IPS-20b (cell line): ENCODE data around the gene NIT1.

Experiments used
- H3K27ac ChIP-seq: one replicate; pipeline ENCODE4 v1.5.1; 2013; ENCODE audit warnings: low read length
- H3K27me3 ChIP-seq: 2 replicates; pipeline ENCODE4 v1.6.1; 2013; ENCODE audit warnings: mild to moderate bottlenecking, low read length, inconsistent platforms; ENCODE audit not compliant: insufficient read depth
- H3K36me3 ChIP-seq: 2 replicates; pipeline ENCODE4 v1.6.1; 2013; ENCODE audit warnings: low read depth, mild to moderate bottlenecking, inconsistent platforms, low read length, moderate library complexity; ENCODE audit not compliant: insufficient read depth
- H3K4me1 ChIP-seq: 2 replicates; pipeline ENCODE4 v1.6.1; 2013; ENCODE audit warnings: mild to moderate bottlenecking, control low read depth, inconsistent platforms, low read length, moderate library complexity; ENCODE audit not compliant: insufficient read depth
- H3K4me3 ChIP-seq: 2 replicates; pipeline ENCODE4 v1.5.1; 2013; ENCODE audit warnings: mild to moderate bottlenecking, low read length, inconsistent platforms
- H3K9ac ChIP-seq: 2 replicates; pipeline ENCODE4 v1.6.1; 2013; ENCODE audit warnings: low read depth, mild to moderate bottlenecking, inconsistent platforms, low read length, moderate library complexity
- H3K9me3 ChIP-seq: 2 replicates; pipeline ENCODE4 v1.6.1; 2013; ENCODE audit warnings: mild to moderate bottlenecking, low read depth, low read length, inconsistent platforms; ENCODE audit not compliant: insufficient read depth

NIT1 gene

GRCh38 chr1:161088587-161089110, 29.3 kb upstream of the NIT1 start:
- no peaks in the 10 kb centered on the region; the same call in 1 of the 2 replicates for H3K27me3 ChIP-seq
- H3K9ac ChIP-seq = no peak overlapping the region
- no peaks in the 10 kb centered on the region for H3K9me3 ChIP-seq
- H3K36me3 ChIP-seq = no peaks in the 10 kb centered on the region
- H3K4me3 ChIP-seq = no peak overlapping the region
- no peak overlapping the region for H3K27ac ChIP-seq
- H3K4me1 ChIP-seq = no peaks in the 10 kb centered on the region

DNA sequence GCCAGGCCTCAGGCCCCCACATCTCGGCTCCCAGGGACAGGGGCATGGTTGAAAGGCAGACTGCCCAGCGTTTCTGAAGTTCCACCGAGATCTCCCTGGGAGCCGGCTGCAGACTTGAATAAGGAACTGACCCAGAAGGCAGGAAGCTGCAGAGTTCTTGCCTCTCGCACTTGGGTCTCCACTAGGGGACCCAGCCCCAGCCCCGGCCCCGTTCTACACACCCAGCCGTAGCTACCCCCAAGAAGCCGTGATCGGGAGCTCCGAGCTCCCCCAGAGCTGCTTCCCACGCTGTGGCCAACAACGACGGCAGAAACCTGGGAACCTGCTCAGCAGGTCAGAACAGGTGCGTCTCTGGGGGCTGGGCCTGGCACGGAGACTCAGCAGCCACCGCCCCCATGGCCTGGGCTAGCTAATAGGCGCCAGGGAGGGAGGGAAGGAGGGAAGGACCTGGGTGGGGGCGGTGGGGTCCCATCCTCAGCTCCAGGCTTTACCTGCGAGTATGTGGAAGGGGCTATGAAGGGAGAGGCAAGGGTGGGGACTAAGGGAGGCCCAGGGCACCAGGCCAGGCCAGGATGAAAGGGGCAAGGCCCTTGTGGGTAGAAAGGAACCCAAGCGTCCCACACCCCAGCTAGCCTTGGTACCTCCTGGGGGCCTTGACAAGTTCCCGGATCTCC, 28.5 kb upstream of the NIT1 start, which contains the start of gene NECTIN4:
TSS of gene NECTIN4 (minus strand) at position 308 of the 674 bp plus-strand sequence. CDS start at position 46, 262 bp downstream.
- H3K27me3 ChIP-seq = no peaks in the 10 kb centered on the region; the same call in 1 of the 2 replicates
- no peaks in the 10 kb centered on the region for H3K9me3 ChIP-seq
- no peak within 1 kb of the TSS for H3K4me3 ChIP-seq
- H3K9ac ChIP-seq = no peak within 1 kb of the TSS
- H3K27ac ChIP-seq = no peak within 1 kb of the TSS
- no peaks in the 10 kb centered on the region for H3K36me3 ChIP-seq
- H3K4me1 ChIP-seq = no peaks in the 10 kb centered on the region

DNA sequence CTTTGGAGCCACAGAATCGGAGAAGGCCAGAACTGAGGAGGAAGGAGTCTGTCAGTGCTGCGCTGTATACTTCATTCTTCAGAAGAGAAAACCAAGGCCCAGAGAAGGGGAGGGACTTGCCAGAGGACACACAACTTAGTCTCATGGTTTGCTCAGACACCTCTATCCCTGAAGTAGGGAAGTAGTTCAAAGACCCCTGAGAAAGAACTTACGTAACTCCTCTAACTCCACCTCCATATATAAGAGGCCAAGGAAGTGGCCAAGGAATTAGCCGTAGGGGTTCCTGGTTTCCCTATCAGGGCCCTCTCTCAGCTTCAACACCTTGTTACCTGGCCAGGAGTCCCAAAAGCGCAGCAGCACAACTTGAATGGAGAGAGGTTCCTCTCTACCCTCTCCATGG, 28.0 kb upstream of the NIT1 start:
- H3K4me1 ChIP-seq = no peaks in the 10 kb centered on the region
- no peak overlapping the region for H3K27ac ChIP-seq
- no peak overlapping the region for H3K4me3 ChIP-seq

GRCh38 chr1:161090617-161091016, 27.3 kb upstream of the NIT1 start:
- Histone ChIP-seq H3K36me3 (no peaks in the 10 kb centered on the region), H3K27ac (no peak overlapping the region), H3K27me3 (peaks cover 3% of the 10 kb centered on the region; the same call in 1 of the 2 replicates), H3K4me3 (no peak overlapping the region), H3K9me3 (no peaks in the 10 kb centered on the region), H3K9ac (no peak overlapping the region), H3K4me1 (no peaks in the 10 kb centered on the region)

More for the DNA sequence above, 28.0 kb upstream of the NIT1 start:
- no peak overlapping the region for H3K9ac ChIP-seq
- H3K9me3 ChIP-seq = no peaks in the 10 kb centered on the region
- H3K27me3 ChIP-seq = peaks cover 3% of the 10 kb centered on the region; the same call in 1 of the 2 replicates
- no peaks in the 10 kb centered on the region for H3K36me3 ChIP-seq

DNA sequence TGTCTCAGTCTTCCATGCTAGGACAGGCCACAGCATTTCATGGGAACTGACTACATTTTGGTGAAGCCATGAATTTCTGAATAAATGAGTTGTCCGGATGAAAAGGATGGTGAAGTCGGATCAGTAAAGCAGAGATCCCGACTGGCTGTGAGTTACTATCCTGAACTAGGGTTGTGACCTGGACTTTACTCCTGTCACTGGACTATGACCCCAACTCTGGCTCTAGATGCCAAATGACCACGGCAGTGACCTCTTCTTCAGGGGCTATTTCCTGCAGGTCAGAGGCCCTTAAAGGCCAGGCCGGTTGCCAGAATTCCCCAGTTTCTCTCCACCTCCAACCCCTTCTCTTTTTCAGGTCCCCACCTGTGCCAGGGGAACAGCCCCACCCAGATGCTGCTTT, 26.8 kb upstream of the NIT1 start:
- Histone ChIP-seq H3K9ac (no peak overlapping the region), H3K4me1 (no peaks in the 10 kb centered on the region), H3K9me3 (no peaks in the 10 kb centered on the region), H3K4me3 (no peak overlapping the region), H3K27me3 (peaks cover 3% of the 10 kb centered on the region; the same call in 1 of the 2 replicates), H3K27ac (no peak overlapping the region), H3K36me3 (no peaks in the 10 kb centered on the region)

GRCh38 chr1:161091796-161092507, 26.0 kb upstream of the NIT1 start:
- Histone ChIP-seq H3K36me3 (no peaks in the 10 kb centered on the region), H3K4me3 (no peak overlapping the region), H3K9ac (no peak overlapping the region), H3K4me1 (no peaks in the 10 kb centered on the region), H3K27ac (no peak overlapping the region), H3K9me3 (no peaks in the 10 kb centered on the region), H3K27me3 (peaks cover 3% of the 10 kb centered on the region; the same call in 1 of the 2 replicates)

GRCh38 chr1:161092621-161093028, 25.3 kb upstream of the NIT1 start:
- no peaks in the 10 kb centered on the region for H3K36me3 ChIP-seq
- H3K4me3 ChIP-seq = no peak overlapping the region
- H3K27me3 ChIP-seq = peaks cover 3% of the 10 kb centered on the region; the same call in 1 of the 2 replicates
- no peak overlapping the region for H3K9ac ChIP-seq
- no peaks in the 10 kb centered on the region for H3K9me3 ChIP-seq
- H3K27ac ChIP-seq = no peak overlapping the region
- no peaks in the 10 kb centered on the region for H3K4me1 ChIP-seq

DNA sequence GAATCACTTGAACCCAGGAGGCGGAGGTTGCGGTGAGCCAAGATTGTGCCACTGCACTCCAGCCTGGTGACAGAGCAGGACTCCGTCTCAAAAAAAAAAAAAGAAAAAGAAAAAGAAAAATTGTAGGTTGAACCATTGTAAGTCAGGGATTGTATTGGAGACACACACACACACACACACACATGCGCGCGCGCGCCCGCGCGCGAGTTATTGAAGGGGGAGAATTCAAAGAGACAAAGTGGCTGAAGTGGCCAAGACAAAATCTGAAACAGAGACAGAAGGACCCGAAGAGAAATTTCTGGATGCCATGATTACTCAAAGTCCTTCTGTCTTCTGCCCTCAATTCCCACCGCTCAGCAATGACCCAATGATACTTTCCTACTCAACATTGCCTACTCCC, 23.4 kb upstream of the NIT1 start:
- Histone ChIP-seq H3K9ac (no peak overlapping the region), H3K36me3 (peaks cover under 1% of the 10 kb centered on the region; the same call in 1 of the 2 replicates), H3K4me1 (no peaks in the 10 kb centered on the region), H3K9me3 (no peaks in the 10 kb centered on the region), H3K27ac (no peak overlapping the region), H3K4me3 (no peak overlapping the region), H3K27me3 (peaks cover 3% of the 10 kb centered on the region; the same call in 1 of the 2 replicates)

GRCh38 chr1:161095230-161095629, 22.7 kb upstream of the NIT1 start:
- no peak overlapping the region for H3K27ac ChIP-seq
- no peak overlapping the region for H3K9ac ChIP-seq
- H3K9me3 ChIP-seq = no peaks in the 10 kb centered on the region
- H3K36me3 ChIP-seq = peaks cover 8% of the 10 kb centered on the region
- H3K4me3 ChIP-seq = no peak overlapping the region
- H3K4me1 ChIP-seq = no peaks in the 10 kb centered on the region
- H3K27me3 ChIP-seq = peaks cover 3% of the 10 kb centered on the region; the same call in 1 of the 2 replicates

DNA sequence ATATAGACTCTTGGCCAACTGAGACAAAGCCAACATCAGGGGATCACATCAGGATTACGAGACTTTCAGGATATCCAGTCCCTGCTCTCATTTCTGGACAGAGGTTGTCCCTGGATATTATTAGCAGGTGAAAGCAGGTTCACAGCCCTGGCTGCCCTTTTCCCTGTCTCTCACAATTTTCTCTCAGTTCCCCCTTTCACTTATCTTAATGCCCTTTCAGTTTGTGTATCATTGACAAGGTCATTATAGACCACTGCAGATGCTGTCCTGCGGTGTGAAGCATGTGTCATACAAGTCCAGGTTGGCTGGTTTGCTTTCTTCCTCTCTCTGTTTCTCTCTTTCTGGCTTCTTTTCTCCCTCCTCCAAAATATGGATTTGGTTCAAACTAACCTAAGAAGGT, 21.9 kb upstream of the NIT1 start:
- no peak overlapping the region for H3K4me3 ChIP-seq
- no peak overlapping the region for H3K27ac ChIP-seq
- peaks cover 3% of the 10 kb centered on the region; the same call in 1 of the 2 replicates for H3K27me3 ChIP-seq
- H3K36me3 ChIP-seq = peaks cover 14% of the 10 kb centered on the region
- H3K9me3 ChIP-seq = no peaks in the 10 kb centered on the region
- H3K9ac ChIP-seq = no peak overlapping the region
- H3K4me1 ChIP-seq = no peaks in the 10 kb centered on the region

GRCh38 chr1:161096530-161096929, 21.4 kb upstream of the NIT1 start:
- Histone ChIP-seq H3K36me3 (peaks cover 17% of the 10 kb centered on the region), H3K27me3 (peaks cover 3% of the 10 kb centered on the region; the same call in 1 of the 2 replicates), H3K9ac (no peak overlapping the region), H3K4me3 (no peak overlapping the region), H3K9me3 (no peaks in the 10 kb centered on the region), H3K27ac (no peak overlapping the region), H3K4me1 (no peaks in the 10 kb centered on the region)
